SK-N-SH (cell line): ENCODE data around the gene EED. TPM values are rescaled to one million over a fixed set of nuclear protein-coding genes. Genes with fewer than 3 reads are reported as not detected.

Experiments used
- CTCF ChIA-PET: fragments of 300-600, 350-600 bp; formaldehyde crosslinking; extraction: SDS; loops from one replicate; lab custom pipeline; 2021; lab: Yijun Ruan, JAX
- POLR2A ChIA-PET: fragments of 350-600 bp; sonication (Branson Sonifier 250); formaldehyde crosslinking; extraction: SDS; loops from one replicate; lab custom pipeline; 2020; ENCODE audit warnings: antibody characterized with exemption, inconsistent platforms; lab: Yijun Ruan, JAX
- DNase-seq: peaks from one replicate; pipeline ENCODE4 v3.0.0; 2012
- H2AFZ ChIP-seq: fragments of 200-600 bp; sonication (generic); 2 replicates; pipeline ENCODE4 v1.8.1; 2016; ENCODE audit warnings: antibody characterized with exemption, mild to moderate bottlenecking, low read depth
- H3F3A ChIP-seq: fragments of 200-600 bp; sonication (generic); replicated peaks from 2 replicates; pipeline ENCODE3; 2016; ENCODE audit warnings: antibody characterized with exemption, mild to moderate bottlenecking; ENCODE audit not compliant: insufficient read depth
- H3K27ac ChIP-seq, 2 experiments: fragments of 200-500 bp in 1 of 2; fragments of 200-600 bp in 1 of 2; sonication (Bioruptor generic) in 1 of 2; sonication (generic), shearing (Covaris generic) in 1 of 2; 2 replicates each; pipeline versions ENCODE4 v1.5.1 to v1.6.1; 2014 to 2016; ENCODE audit warnings: low read depth in 2 of 2, inconsistent platforms in 1 of 2, low read length in 1 of 2, mild to moderate bottlenecking in 1 of 2, mixed read lengths in 1 of 2
- H3K27me3 ChIP-seq: fragments of 200-600 bp; sonication (generic), shearing (Covaris generic); 2 replicates; pipeline ENCODE4 v1.6.1; 2016; ENCODE audit warnings: mixed run types; ENCODE audit not compliant: insufficient read depth
- H3K36me3 ChIP-seq, 2 experiments: fragments of 200-500 bp in 1 of 2; fragments of 200-600 bp in 1 of 2; sonication (Bioruptor generic) in 1 of 2; sonication (generic) in 1 of 2; replicated peaks in 1 of 2; 2 replicates each; pipeline versions ENCODE3 to v1.5.1; 2014 to 2016; ENCODE audit warnings: low read length in 1 of 2, mild to moderate bottlenecking in 1 of 2; ENCODE audit not compliant: insufficient read depth in 2 of 2, control insufficient read depth in 1 of 2
- H3K4me1 ChIP-seq, 2 experiments: fragments of 200-500 bp in 1 of 2; fragments of 200-600 bp in 1 of 2; sonication (Bioruptor generic) in 1 of 2; sonication (generic), shearing (Covaris generic) in 1 of 2; 2 replicates each; pipeline versions ENCODE4 v1.5.1 to v1.6.1; 2014 to 2016; ENCODE audit warnings: low read depth in 1 of 2, low read length in 1 of 2, mixed run types in 1 of 2; ENCODE audit not compliant: insufficient read depth in 2 of 2, control insufficient read depth in 1 of 2
- H3K4me2 ChIP-seq: fragments of 200-600 bp; sonication (generic), shearing (Covaris generic); 2 replicates; pipeline ENCODE4 v1.6.1; 2017; ENCODE audit warnings: mixed run types
- H3K4me3 ChIP-seq, 2 experiments: fragments of 200-500 bp in 1 of 2; fragments of 200-600 bp in 1 of 2; sonication (Bioruptor generic) in 1 of 2; sonication (generic), shearing (Covaris generic) in 1 of 2; 2 replicates each; pipeline versions ENCODE4 v1.5.1 to v1.8.1; 2014 to 2016; ENCODE audit warnings: low read depth in 2 of 2, inconsistent platforms in 1 of 2, low read length in 1 of 2, mild to moderate bottlenecking in 1 of 2, mixed read lengths in 1 of 2, moderate library complexity in 1 of 2
- H3K79me2 ChIP-seq: fragments of 200-600 bp; sonication (generic); 2 replicates; pipeline ENCODE4 v1.8.1; 2017; ENCODE audit warnings: mild to moderate bottlenecking; ENCODE audit not compliant: insufficient read depth
- H3K9ac ChIP-seq: fragments of 200-600 bp; sonication (generic); 2 replicates; pipeline ENCODE4 v1.6.1; 2017; ENCODE audit warnings: mixed run types
- H3K9me2 ChIP-seq: fragments of 200-600 bp; sonication (generic); 2 replicates; pipeline ENCODE4 v1.6.1; 2017; ENCODE audit warnings: mixed run types
- H3K9me3 ChIP-seq: fragments of 200-600 bp; sonication (generic); 2 replicates; pipeline ENCODE4 v1.6.1; 2017; ENCODE audit warnings: mixed run types, mild to moderate bottlenecking, moderate library complexity
- H4K20me1 ChIP-seq: fragments of 200-600 bp; sonication (generic); 2 replicates; pipeline ENCODE4 v1.6.1; 2017; ENCODE audit warnings: mild to moderate bottlenecking, mixed run types; ENCODE audit not compliant: insufficient read depth
- ELF1 ChIP-seq: IDR thresholded peaks from 2 replicates; pipeline ENCODE4 v1.4.0; 2012
- EP300 ChIP-seq, 2 experiments: IDR thresholded peaks; 2 replicates each; pipeline versions ENCODE4 v1.4.0 to v1.6.1; 2012; ENCODE audit warnings: borderline replicate concordance in 1 of 2, low read depth in 1 of 2, low read length in 1 of 2
- FOXJ3 ChIP-seq: sonication (generic); formaldehyde crosslinking; IDR thresholded peaks from 2 replicates; pipeline ENCODE4 v1.5.1; 2020; ENCODE audit warnings: mild to moderate bottlenecking, missing genetic modification reagents
- GABPA ChIP-seq: IDR thresholded peaks from 2 replicates; pipeline ENCODE4 v1.4.0; 2012; ENCODE audit warnings: low read depth, mild to moderate bottlenecking
- JUND ChIP-seq: IDR thresholded peaks from 2 replicates; pipeline ENCODE4 v1.4.0; 2012
- MEF2A ChIP-seq: IDR thresholded peaks from 2 replicates; pipeline ENCODE4 v1.4.0; 2012; ENCODE audit warnings: low read depth, borderline replicate concordance
- MXI1 ChIP-seq: IDR thresholded peaks from 2 replicates; pipeline ENCODE4 v1.6.1; 2012; ENCODE audit warnings: mild to moderate bottlenecking, low read depth, low read length, improper control_type of control experiment
- NFIC ChIP-seq: IDR thresholded peaks from 2 replicates; pipeline ENCODE4 v1.4.0; 2012; ENCODE audit warnings: borderline replicate concordance
- RAD21 ChIP-seq: IDR thresholded peaks from 2 replicates; pipeline ENCODE4 v1.6.1; 2012; ENCODE audit warnings: mild to moderate bottlenecking, low read length
- RCOR1 ChIP-seq: fragments of 150-350 bp; IDR thresholded peaks from 2 replicates; pipeline ENCODE4 v1.6.1; 2017; ENCODE audit warnings: antibody characterized with exemption, low read length
- RXRA ChIP-seq: IDR thresholded peaks from 2 replicates; pipeline ENCODE4 v1.4.0; 2012; ENCODE audit warnings: low read depth, mild to moderate bottlenecking, borderline replicate concordance
- SIN3A ChIP-seq: IDR thresholded peaks from 2 replicates; pipeline ENCODE4 v1.6.1; 2012; ENCODE audit warnings: low read depth, mild to moderate bottlenecking, low read length, moderate library complexity, borderline replicate concordance
- SMC3 ChIP-seq: IDR thresholded peaks from 2 replicates; pipeline ENCODE4 v1.6.1; 2012; ENCODE audit warnings: low read depth, low read length, improper control_type of control experiment
- TAF1 ChIP-seq: IDR thresholded peaks from 2 replicates; pipeline ENCODE4 v1.6.1; 2012; ENCODE audit warnings: low read depth, mild to moderate bottlenecking, low read length, moderate library complexity, borderline replicate concordance
- USF1 ChIP-seq: IDR thresholded peaks from 2 replicates; pipeline ENCODE4 v1.4.0; 2012; ENCODE audit warnings: low read depth, borderline replicate concordance
- YY1 ChIP-seq: IDR thresholded peaks from 2 replicates; pipeline ENCODE4 v1.4.0; 2012; ENCODE audit warnings: low read depth, mild to moderate bottlenecking
- WGBS: methylation state at CpG from one replicate; pipeline ENCODE4 v1.1.6; 2017; ENCODE audit warnings: low lambda C conversion rate; 5-methylcytosine and 5-hydroxymethylcytosine counted together
- polyA plus RNA-seq, 3 experiments: library from polyadenylated mRNA; depleted of rRNA; stranded (reverse); fragments of >200 nt; gene quantifications; 2 replicates each; pipeline ENCODE4 v1.2.3, GENCODE V29; 2012
- TF ChIP-seq, protein P1 (sequence below): fragments of 200-600 bp; sonication (generic); IDR thresholded peaks from 2 replicates; pipeline ENCODE4 v1.6.1; 2017; ENCODE audit warnings: antibody characterized with exemption, mild to moderate bottlenecking, moderate library complexity
- TF ChIP-seq, protein P2 (sequence below): IDR thresholded peaks from 2 replicates; pipeline ENCODE4 v1.4.0; 2012; ENCODE audit warnings: low read depth, borderline replicate concordance
- TF ChIP-seq, protein P3 (sequence below): fragments of 150-350 bp; IDR thresholded peaks from 2 replicates; pipeline ENCODE4 v1.6.1; 2017; ENCODE audit warnings: antibody characterized with exemption, low read length, low read depth, borderline replicate concordance

Gene EED
- polyA plus RNA-seq, 1 of the 3 experiments (the other 2 are of a cell fraction), result 12.8 TPM

GRCh38 chr11:86291466-86292262 is 47.1 kb downstream of the EED start:
- DNase-seq, result peak; percentile 46
- Histone ChIP-seq H2AFZ (no peak overlapping the region), H3K36me3 (no peaks in the 10 kb centered on the region), H3K79me2 (no peaks in the 10 kb centered on the region), H3K4me3 (no peak overlapping the region; a peak in 1 of 4 replicates), H3K4me1 (no peaks in the 10 kb centered on the region), H3K4me2 (no peak overlapping the region), H3K9ac (no peak overlapping the region), H3F3A (no peaks in the 10 kb centered on the region), H3K9me2 (no peaks in the 10 kb centered on the region), H3K27ac (no peak overlapping the region), H3K9me3 (no peaks in the 10 kb centered on the region), H4K20me1 (no peaks in the 10 kb centered on the region), H3K27me3 (no peaks in the 10 kb centered on the region)
- WGBS, result 34% methylated on average over 3 of the region's 3 CpGs
- CTCF ChIA-PET, result interaction anchor here (0.5 to 4.1 kb wide), 15 partner anchors 9 to 437 kb away, joined by 3 to 37 read pairs (median 3); partner anchors contain the start of gene CCDC83
- POLR2A ChIA-PET, result no interaction called here
- no peak for TF ChIP-seq NFIC
- TF ChIP-seq GABPA, result no peak
- no peak for TF ChIP-seq USF1
- TF ChIP-seq, protein P1, sequence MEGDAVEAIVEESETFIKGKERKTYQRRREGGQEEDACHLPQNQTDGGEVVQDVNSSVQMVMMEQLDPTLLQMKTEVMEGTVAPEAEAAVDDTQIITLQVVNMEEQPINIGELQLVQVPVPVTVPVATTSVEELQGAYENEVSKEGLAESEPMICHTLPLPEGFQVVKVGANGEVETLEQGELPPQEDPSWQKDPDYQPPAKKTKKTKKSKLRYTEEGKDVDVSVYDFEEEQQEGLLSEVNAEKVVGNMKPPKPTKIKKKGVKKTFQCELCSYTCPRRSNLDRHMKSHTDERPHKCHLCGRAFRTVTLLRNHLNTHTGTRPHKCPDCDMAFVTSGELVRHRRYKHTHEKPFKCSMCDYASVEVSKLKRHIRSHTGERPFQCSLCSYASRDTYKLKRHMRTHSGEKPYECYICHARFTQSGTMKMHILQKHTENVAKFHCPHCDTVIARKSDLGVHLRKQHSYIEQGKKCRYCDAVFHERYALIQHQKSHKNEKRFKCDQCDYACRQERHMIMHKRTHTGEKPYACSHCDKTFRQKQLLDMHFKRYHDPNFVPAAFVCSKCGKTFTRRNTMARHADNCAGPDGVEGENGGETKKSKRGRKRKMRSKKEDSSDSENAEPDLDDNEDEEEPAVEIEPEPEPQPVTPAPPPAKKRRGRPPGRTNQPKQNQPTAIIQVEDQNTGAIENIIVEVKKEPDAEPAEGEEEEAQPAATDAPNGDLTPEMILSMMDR, result peak; percentile 85
- TF ChIP-seq TAF1, result no peak
- peak; percentile 72 for TF ChIP-seq SMC3
- no peak for TF ChIP-seq RXRA
- no peak for TF ChIP-seq YY1
- TF ChIP-seq FOXJ3 (CRISPR knock-in tag), result no peak
- no peak for TF ChIP-seq MEF2A
- peak; percentile 84 for TF ChIP-seq RAD21

DNA sequence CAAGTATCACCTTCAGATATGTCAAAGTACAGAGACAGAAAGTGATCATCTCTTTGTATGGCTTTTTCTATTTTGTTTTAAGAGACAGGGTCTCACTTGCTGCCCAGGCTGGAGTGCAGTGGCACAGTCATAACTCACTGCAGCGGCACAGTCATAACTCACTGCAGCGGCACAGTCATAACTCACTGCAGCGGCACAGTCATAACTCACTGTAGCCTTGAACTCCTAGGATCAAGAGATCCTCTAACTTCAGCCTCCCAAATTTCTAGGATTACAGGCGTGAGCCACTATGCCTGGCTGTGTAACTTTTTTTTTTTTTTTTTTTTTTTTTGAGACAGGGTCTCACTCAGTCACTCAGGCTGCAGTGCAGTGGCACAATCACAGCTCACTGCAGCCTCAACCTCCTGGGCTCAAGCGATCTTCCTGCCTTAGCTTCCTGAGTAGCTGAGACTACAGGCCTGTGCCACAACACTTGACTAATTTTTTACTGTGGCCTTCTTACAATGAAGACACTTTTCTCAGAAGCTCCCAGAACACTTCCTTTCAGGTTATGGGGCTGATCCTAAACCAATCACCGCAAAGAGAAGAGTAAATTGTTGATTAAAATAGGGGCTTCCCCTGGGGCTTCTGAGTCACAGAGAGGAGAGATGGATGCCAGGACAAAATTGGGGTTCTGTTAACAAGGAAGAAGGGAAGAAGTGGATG is 48.5 kb downstream of the EED start:
- no peaks in the 10 kb centered on the region for H3K4me1 ChIP-seq
- no peak for DNase-seq
- CTCF ChIA-PET, result interaction anchor here (0.8 to 4.1 kb wide), 3 partner anchors 78 to 438 kb away, joined by 3 to 37 read pairs (median 5); partner anchors contain the start of gene CCDC83
- TF ChIP-seq USF1, result no peak
- TF ChIP-seq SIN3A, result no peak
- TF ChIP-seq, protein P2, sequence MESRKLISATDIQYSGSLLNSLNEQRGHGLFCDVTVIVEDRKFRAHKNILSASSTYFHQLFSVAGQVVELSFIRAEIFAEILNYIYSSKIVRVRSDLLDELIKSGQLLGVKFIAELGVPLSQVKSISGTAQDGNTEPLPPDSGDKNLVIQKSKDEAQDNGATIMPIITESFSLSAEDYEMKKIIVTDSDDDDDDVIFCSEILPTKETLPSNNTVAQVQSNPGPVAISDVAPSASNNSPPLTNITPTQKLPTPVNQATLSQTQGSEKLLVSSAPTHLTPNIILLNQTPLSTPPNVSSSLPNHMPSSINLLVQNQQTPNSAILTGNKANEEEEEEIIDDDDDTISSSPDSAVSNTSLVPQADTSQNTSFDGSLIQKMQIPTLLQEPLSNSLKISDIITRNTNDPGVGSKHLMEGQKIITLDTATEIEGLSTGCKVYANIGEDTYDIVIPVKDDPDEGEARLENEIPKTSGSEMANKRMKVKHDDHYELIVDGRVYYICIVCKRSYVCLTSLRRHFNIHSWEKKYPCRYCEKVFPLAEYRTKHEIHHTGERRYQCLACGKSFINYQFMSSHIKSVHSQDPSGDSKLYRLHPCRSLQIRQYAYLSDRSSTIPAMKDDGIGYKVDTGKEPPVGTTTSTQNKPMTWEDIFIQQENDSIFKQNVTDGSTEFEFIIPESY, result no peak
- no peak for TF ChIP-seq GABPA
- no peak for TF ChIP-seq FOXJ3 (CRISPR knock-in tag)
- TF ChIP-seq ELF1, result no peak
- no peak for TF ChIP-seq NFIC
- TF ChIP-seq MXI1, result no peak
- TF ChIP-seq EP300 (IDR thresholded peaks at IDR 0.05; ENCODE audit: borderline replicate concordance in 1 of 2, low read depth in 1 of 2, low read length in 1 of 2), result no peak
- TF ChIP-seq, protein P3, sequence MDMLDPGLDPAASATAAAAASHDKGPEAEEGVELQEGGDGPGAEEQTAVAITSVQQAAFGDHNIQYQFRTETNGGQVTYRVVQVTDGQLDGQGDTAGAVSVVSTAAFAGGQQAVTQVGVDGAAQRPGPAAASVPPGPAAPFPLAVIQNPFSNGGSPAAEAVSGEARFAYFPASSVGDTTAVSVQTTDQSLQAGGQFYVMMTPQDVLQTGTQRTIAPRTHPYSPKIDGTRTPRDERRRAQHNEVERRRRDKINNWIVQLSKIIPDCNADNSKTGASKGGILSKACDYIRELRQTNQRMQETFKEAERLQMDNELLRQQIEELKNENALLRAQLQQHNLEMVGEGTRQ, result no peak
- no peak for TF ChIP-seq RCOR1
- no peak for TF ChIP-seq JUND

More for the DNA sequence above, 48.5 kb downstream of the EED start:
- Histone ChIP-seq H3K4me3 (no peak overlapping the region), H3K79me2 (no peaks in the 10 kb centered on the region), H3K9me3 (no peaks in the 10 kb centered on the region), H3K4me2 (no peak overlapping the region), H3K36me3 (no peaks in the 10 kb centered on the region), H3F3A (no peaks in the 10 kb centered on the region), H2AFZ (no peak overlapping the region), H3K27ac (no peak overlapping the region), H3K9ac (no peak overlapping the region), H3K9me2 (no peaks in the 10 kb centered on the region), H3K27me3 (no peaks in the 10 kb centered on the region), H4K20me1 (no peaks in the 10 kb centered on the region)
- WGBS, result 84% methylated on average over 6 of the region's 6 CpGs
- POLR2A ChIA-PET, result no interaction called here
